T-helper 1 cell treated with Interleukin-12 subunit alpha and Interleukin-12 subunit beta and Interleukin-4 antibody, amounts not matched to agents 30 μg/mL and 1 μg/mL, for 36 hours (primary cell): Measurements from ENCODE around the gene TUBB8B.
"Not testable (repeated sequence)": the region's sequence is repeated elsewhere in the genome, so short reads cannot be mapped to it uniquely, and the experiment has no call there.

Experiments
- H3K27ac Mint-ChIP-seq: one replicate; pipeline ENCODE4 v1.8.0; 2021; ENCODE audit warnings: mild to moderate bottlenecking, mixed read lengths
- H3K27me3 Mint-ChIP-seq: one replicate; pipeline ENCODE4 v1.8.0; 2021; ENCODE audit warnings: low read depth, mixed read lengths
- H3K36me3 Mint-ChIP-seq: one replicate; pipeline ENCODE4 v1.8.0; 2021; ENCODE audit warnings: low read depth, mixed read lengths
- H3K4me1 Mint-ChIP-seq: one replicate; pipeline ENCODE4 v1.8.0; 2021; ENCODE audit warnings: low read depth, mixed read lengths
- H3K4me3 Mint-ChIP-seq: one replicate; pipeline ENCODE4 v1.8.0; 2021; ENCODE audit warnings: mild to moderate bottlenecking, moderate library complexity, mixed read lengths
- H3K9me3 Mint-ChIP-seq: one replicate; pipeline ENCODE4 v1.8.0; 2021; ENCODE audit warnings: mixed read lengths

Gene TUBB8B

GRCh38 chr18:49176-49665 is at the start of gene TUBB8B:
Gene TUBB8B (minus strand): TSS chr18:49615. CDS start chr18:49557, 58 bp downstream.
- H3K4me3 Mint-ChIP-seq, H3K27ac Mint-ChIP-seq, H3K4me1 Mint-ChIP-seq, H3K36me3 Mint-ChIP-seq, H3K27me3 Mint-ChIP-seq, H3K9me3 Mint-ChIP-seq: not testable (repeated sequence)

GRCh38 chr18:97252-97914 is 48.0 kb upstream of the TUBB8B start:
- not testable (repeated sequence) for H3K27ac Mint-ChIP-seq, H3K27me3 Mint-ChIP-seq, H3K9me3 Mint-ChIP-seq, H3K4me3 Mint-ChIP-seq, H3K4me1 Mint-ChIP-seq, H3K36me3 Mint-ChIP-seq

- H3K4me1 Mint-ChIP-seq, H3K4me3 Mint-ChIP-seq, H3K27me3 Mint-ChIP-seq, H3K9me3 Mint-ChIP-seq, H3K27ac Mint-ChIP-seq, H3K36me3 Mint-ChIP-seq: not testable (repeated sequence)
Observed at GRCh38 chr18:96767-97131, 47.3 kb upstream of the TUBB8B start.

- not testable (repeated sequence) for H3K9me3 Mint-ChIP-seq, H3K4me1 Mint-ChIP-seq, H3K4me3 Mint-ChIP-seq, H3K27ac Mint-ChIP-seq, H3K36me3 Mint-ChIP-seq, H3K27me3 Mint-ChIP-seq
Observed at GRCh38 chr18:96101-96766, 46.8 kb upstream of the TUBB8B start.

- H3K4me1 Mint-ChIP-seq, H3K4me3 Mint-ChIP-seq, H3K9me3 Mint-ChIP-seq, H3K27me3 Mint-ChIP-seq, H3K27ac Mint-ChIP-seq, H3K36me3 Mint-ChIP-seq: not testable (repeated sequence)
Observed at GRCh38 chr18:95580-95979, 46.2 kb upstream of the TUBB8B start.

- H3K36me3 Mint-ChIP-seq, H3K9me3 Mint-ChIP-seq, H3K27ac Mint-ChIP-seq, H3K27me3 Mint-ChIP-seq, H3K4me1 Mint-ChIP-seq, H3K4me3 Mint-ChIP-seq: not testable (repeated sequence)
Observed at GRCh38 chr18:93897-94408, 44.5 kb upstream of the TUBB8B start.

GRCh38 chr18:91561-91960 is 42.1 kb upstream of the TUBB8B start:
- H3K9me3 Mint-ChIP-seq, H3K27me3 Mint-ChIP-seq, H3K36me3 Mint-ChIP-seq, H3K4me3 Mint-ChIP-seq, H3K4me1 Mint-ChIP-seq, H3K27ac Mint-ChIP-seq: not testable (repeated sequence)

- not testable (repeated sequence) for H3K27ac Mint-ChIP-seq, H3K9me3 Mint-ChIP-seq, H3K36me3 Mint-ChIP-seq, H3K4me1 Mint-ChIP-seq, H3K4me3 Mint-ChIP-seq, H3K27me3 Mint-ChIP-seq
Observed at GRCh38 chr18:90396-91193, 41.2 kb upstream of the TUBB8B start.

GRCh38 chr18:89124-89523 is 39.7 kb upstream of the TUBB8B start:
- H3K9me3 Mint-ChIP-seq, H3K27me3 Mint-ChIP-seq, H3K36me3 Mint-ChIP-seq, H3K4me3 Mint-ChIP-seq, H3K4me1 Mint-ChIP-seq, H3K27ac Mint-ChIP-seq: not testable (repeated sequence)

- H3K4me1 Mint-ChIP-seq, H3K9me3 Mint-ChIP-seq, H3K36me3 Mint-ChIP-seq, H3K27ac Mint-ChIP-seq, H3K27me3 Mint-ChIP-seq, H3K4me3 Mint-ChIP-seq: not testable (repeated sequence)
Observed at GRCh38 chr18:84801-85200, 35.4 kb upstream of the TUBB8B start.

GRCh38 chr18:82626-83209 is 33.3 kb upstream of the TUBB8B start:
- H3K27ac Mint-ChIP-seq, H3K4me1 Mint-ChIP-seq, H3K27me3 Mint-ChIP-seq, H3K9me3 Mint-ChIP-seq, H3K36me3 Mint-ChIP-seq, H3K4me3 Mint-ChIP-seq: not testable (repeated sequence)

GRCh38 chr18:80881-81280 is 31.5 kb upstream of the TUBB8B start:
- H3K4me1 Mint-ChIP-seq, H3K4me3 Mint-ChIP-seq, H3K27ac Mint-ChIP-seq, H3K27me3 Mint-ChIP-seq, H3K9me3 Mint-ChIP-seq, H3K36me3 Mint-ChIP-seq: not testable (repeated sequence)

- H3K36me3 Mint-ChIP-seq, H3K27me3 Mint-ChIP-seq, H3K4me3 Mint-ChIP-seq, H3K9me3 Mint-ChIP-seq, H3K27ac Mint-ChIP-seq, H3K4me1 Mint-ChIP-seq: not testable (repeated sequence)
Observed at GRCh38 chr18:80202-80601, 30.8 kb upstream of the TUBB8B start.

- not testable (repeated sequence) for H3K4me3 Mint-ChIP-seq, H3K27ac Mint-ChIP-seq, H3K27me3 Mint-ChIP-seq, H3K36me3 Mint-ChIP-seq, H3K4me1 Mint-ChIP-seq, H3K9me3 Mint-ChIP-seq
Observed at GRCh38 chr18:75525-76160, 26.2 kb upstream of the TUBB8B start.
